Liver (tissue), 9 donors: ENCODE measurements around the gene BCL10. TPM values are rescaled to one million over a fixed set of nuclear protein-coding genes. Genes with fewer than 3 reads are reported as not detected.

ENCODE experiments used
- DNase-seq: peaks from one replicate; pipeline ENCODE4 v3.0.0-alpha.2; 2017; ENCODE audit warnings: low spot score
- H3K27ac ChIP-seq, 2 donors: one replicate each; pipeline ENCODE4 v1.7.0; 2013; ENCODE audit warnings: inconsistent platforms in 2 of 2, low read length in 2 of 2, control low read depth in 1 of 2, low read depth in 1 of 2, mild to moderate bottlenecking in 1 of 2
- H3K27me3 ChIP-seq, 4 donors: one replicate each; pipeline versions ENCODE4 v1.6.1 to v1.7.0; 2013; ENCODE audit warnings: low read length in 3 of 4, inconsistent platforms in 1 of 4, mild to moderate bottlenecking in 1 of 4, moderate library complexity in 1 of 4; ENCODE audit not compliant: control insufficient read depth in 4 of 4, insufficient read depth in 4 of 4
- H3K36me3 ChIP-seq, 4 donors: one replicate each; pipeline versions ENCODE4 v1.6.1 to v1.7.0; 2013; ENCODE audit warnings: low read length in 3 of 4, mild to moderate bottlenecking in 3 of 4, low read depth in 1 of 4, moderate library complexity in 1 of 4; ENCODE audit not compliant: control insufficient read depth in 4 of 4, insufficient read depth in 3 of 4
- H3K4me1 ChIP-seq, 4 donors: one replicate each; pipeline versions ENCODE4 v1.6.1 to v1.7.0; 2013; ENCODE audit warnings: low read length in 3 of 4, mild to moderate bottlenecking in 3 of 4, moderate library complexity in 1 of 4; ENCODE audit not compliant: control insufficient read depth in 4 of 4, insufficient read depth in 4 of 4
- H3K4me3 ChIP-seq, 3 donors: one replicate each; pipeline versions ENCODE4 v1.6.1 to v1.7.0; 2013; ENCODE audit warnings: low read length in 3 of 3, control low read depth in 1 of 3, low read depth in 1 of 3, mild to moderate bottlenecking in 1 of 3
- H3K9ac ChIP-seq, 2 donors: one replicate each; pipeline ENCODE4 v1.7.0; 2013; ENCODE audit warnings: low read length in 2 of 2, mild to moderate bottlenecking in 2 of 2, moderate library complexity in 2 of 2, control low read depth in 1 of 2, low read depth in 1 of 2
- H3K9me3 ChIP-seq, 4 donors: one replicate each; pipeline versions ENCODE4 v1.6.1 to v1.7.0; 2013; ENCODE audit warnings: low read length in 3 of 4; ENCODE audit not compliant: control insufficient read depth in 4 of 4
- ATF3 ChIP-seq: IDR thresholded peaks from 2 replicates; pipeline ENCODE4 v1.6.1; 2016; ENCODE audit warnings: antibody characterized with exemption
- EGR1 ChIP-seq, 2 donors: IDR thresholded peaks; 2 replicates each; pipeline ENCODE4 v1.6.1; 2016 to 2018; ENCODE audit warnings: antibody characterized with exemption in 2 of 2, low read depth in 2 of 2
- FOXA1 ChIP-seq: IDR thresholded peaks from 2 replicates; pipeline ENCODE4 v1.6.1; 2016; ENCODE audit warnings: antibody characterized with exemption
- GABPA ChIP-seq, 2 donors: IDR thresholded peaks in 1 of 2; conservative IDR thresholded peaks in 1 of 2; 2 replicates each; pipeline ENCODE4 v1.6.1; 2016; ENCODE audit warnings: antibody characterized with exemption in 2 of 2, mild to moderate bottlenecking in 1 of 2, moderate library complexity in 1 of 2
- HNF4A ChIP-seq, 2 donors: conservative IDR thresholded peaks; 2 replicates each; pipeline ENCODE4 v1.6.1; 2016; ENCODE audit warnings: antibody characterized with exemption in 2 of 2, mild to moderate bottlenecking in 2 of 2
- HNF4G ChIP-seq: IDR thresholded peaks from 2 replicates; pipeline ENCODE4 v1.6.1; 2016; ENCODE audit warnings: antibody characterized with exemption
- JUND ChIP-seq, 2 donors: IDR thresholded peaks; 2 replicates each; pipeline ENCODE4 v1.6.1; 2016; ENCODE audit warnings: antibody characterized with exemption in 2 of 2
- NR2F2 ChIP-seq: IDR thresholded peaks from 2 replicates; pipeline ENCODE4 v1.6.1; 2016; ENCODE audit warnings: antibody characterized with exemption
- RAD21 ChIP-seq, 2 donors: IDR thresholded peaks; 2 replicates each; pipeline ENCODE4 v1.6.1; 2016; ENCODE audit warnings: antibody characterized with exemption in 2 of 2, mild to moderate bottlenecking in 2 of 2
- REST ChIP-seq: IDR thresholded peaks from 2 replicates; pipeline ENCODE4 v1.6.1; 2016; ENCODE audit warnings: antibody characterized with exemption, mild to moderate bottlenecking
- SP1 ChIP-seq: IDR thresholded peaks from 2 replicates; pipeline ENCODE4 v1.6.1; 2018; ENCODE audit warnings: antibody characterized with exemption, mild to moderate bottlenecking
- TAF1 ChIP-seq: conservative IDR thresholded peaks from 2 replicates; pipeline ENCODE4 v1.6.1; 2016; ENCODE audit warnings: antibody characterized with exemption, mild to moderate bottlenecking
- YY1 ChIP-seq: IDR thresholded peaks from 2 replicates; pipeline ENCODE4 v1.6.1; 2016; ENCODE audit warnings: antibody characterized with exemption, mild to moderate bottlenecking
- ZBTB33 ChIP-seq: IDR thresholded peaks from 2 replicates; pipeline ENCODE4 v1.6.1; 2016; ENCODE audit warnings: antibody characterized with exemption
- WGBS: extraction: QIAGEN DNeasy Blood & Tissue Kit; methylation state at CpG from one replicate; pipeline ENCODE4 v1.1.7; 2013; 5-methylcytosine and 5-hydroxymethylcytosine counted together
- polyA plus RNA-seq, 2 donors: library from polyadenylated mRNA; stranded (reverse) in 1 of 2; unstranded in 1 of 2; fragments of 200-250 nt in 1 of 2; fragments of >200 nt in 1 of 2; fragmentation: Nextera tagmentation in 1 of 2; extraction: Ambion mirVana in 1 of 2; gene quantifications; one replicate each; pipeline versions ENCODE4 v1.2.1 to v1.2.3, GENCODE V29; 2013 to 2015
- total RNA-seq, 2 donors: library from RNA; depleted of rRNA; stranded (reverse); fragments of >200 nt; gene quantifications; one replicate each; pipeline ENCODE4 v1.2.3, GENCODE V29; 2014
- TF ChIP-seq, protein P1 (sequence below): fragments of 150-350 bp; IDR thresholded peaks from 2 replicates; pipeline ENCODE4 v1.5.1; 2017; ENCODE audit warnings: improper control_type of control experiment, low read depth, low read length; ENCODE audit not compliant: missing input control
- TF ChIP-seq, protein P2 (sequence below): IDR thresholded peaks from 2 replicates; pipeline ENCODE4 v1.6.1; 2016; ENCODE audit warnings: antibody characterized with exemption
- donor health status: healthy.
- donor health status: healthy.
- donor health status: healthy.
- donor health status: healthy.
- donor health status: healthy.

Gene BCL10
- total and polyA plus RNA-seq, 4 donors, result 3.1 to 8.9 (median 7.5) TPM

- Histone ChIP-seq H3K4me1 (no peaks in the 10 kb centered on the region), H3K4me3 (no peak overlapping the region), H3K27ac (no peak overlapping the region), H3K36me3 (peaks cover 0 to 16% (median 5%) of the 10 kb centered on the region in 4 donors), H3K9me3 (no peaks in the 10 kb centered on the region), H3K9ac (no peak overlapping the region), H3K27me3 (no peaks in the 10 kb centered on the region)
- DNase-seq, result no peak
- TF ChIP-seq JUND (IDR thresholded peaks at IDR 0.05), result peak in 1 of 2 donors; percentile 27
- peak in 1 of 2 donors; percentile 11 for TF ChIP-seq RAD21 (IDR thresholded peaks at IDR 0.05)
- TF ChIP-seq ATF3, result no peak
These were observed 49.5 kb upstream of the BCL10 start for GRCh38 chr1:85325920-85326319.

GRCh38 chr1:85323770-85324169, 47.3 kb upstream of the BCL10 start:
- H3K36me3 ChIP-seq, result peaks cover 7 to 27% (median 11%) of the 10 kb centered on the region in 4 donors
- H3K27ac ChIP-seq, result no peak overlapping the region
- H3K9me3 ChIP-seq, result no peaks in the 10 kb centered on the region
- 94% methylated on average over 5 of the region's 5 CpGs for WGBS
- H3K27me3 ChIP-seq, result no peaks in the 10 kb centered on the region
- TF ChIP-seq SP1 (no peak), HNF4A (conservative IDR thresholded peaks at IDR 0.05) (no peak), JUND (IDR thresholded peaks at IDR 0.05) (no peak), EGR1 (IDR thresholded peaks at IDR 0.05; ENCODE audit: low read depth in 2 of 2) (no peak), ZBTB33 (no peak), GABPA (IDR thresholded peaks at IDR 0.05 in 1 of 2, conservative IDR thresholded peaks at IDR 0.05 in 1 of 2) (no peak), TAF1 (no peak), FOXA1 (no peak), YY1 (no peak), HNF4G (no peak), NR2F2 (no peak), RAD21 (IDR thresholded peaks at IDR 0.05) (no peak), REST (no peak), ATF3 (no peak)
- TF ChIP-seq, protein P1, sequence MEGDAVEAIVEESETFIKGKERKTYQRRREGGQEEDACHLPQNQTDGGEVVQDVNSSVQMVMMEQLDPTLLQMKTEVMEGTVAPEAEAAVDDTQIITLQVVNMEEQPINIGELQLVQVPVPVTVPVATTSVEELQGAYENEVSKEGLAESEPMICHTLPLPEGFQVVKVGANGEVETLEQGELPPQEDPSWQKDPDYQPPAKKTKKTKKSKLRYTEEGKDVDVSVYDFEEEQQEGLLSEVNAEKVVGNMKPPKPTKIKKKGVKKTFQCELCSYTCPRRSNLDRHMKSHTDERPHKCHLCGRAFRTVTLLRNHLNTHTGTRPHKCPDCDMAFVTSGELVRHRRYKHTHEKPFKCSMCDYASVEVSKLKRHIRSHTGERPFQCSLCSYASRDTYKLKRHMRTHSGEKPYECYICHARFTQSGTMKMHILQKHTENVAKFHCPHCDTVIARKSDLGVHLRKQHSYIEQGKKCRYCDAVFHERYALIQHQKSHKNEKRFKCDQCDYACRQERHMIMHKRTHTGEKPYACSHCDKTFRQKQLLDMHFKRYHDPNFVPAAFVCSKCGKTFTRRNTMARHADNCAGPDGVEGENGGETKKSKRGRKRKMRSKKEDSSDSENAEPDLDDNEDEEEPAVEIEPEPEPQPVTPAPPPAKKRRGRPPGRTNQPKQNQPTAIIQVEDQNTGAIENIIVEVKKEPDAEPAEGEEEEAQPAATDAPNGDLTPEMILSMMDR, result no peak
- TF ChIP-seq, protein P2, sequence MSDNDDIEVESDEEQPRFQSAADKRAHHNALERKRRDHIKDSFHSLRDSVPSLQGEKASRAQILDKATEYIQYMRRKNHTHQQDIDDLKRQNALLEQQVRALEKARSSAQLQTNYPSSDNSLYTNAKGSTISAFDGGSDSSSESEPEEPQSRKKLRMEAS, result no peak
- no peak overlapping the region for H3K9ac ChIP-seq
- no peaks in the 10 kb centered on the region for H3K4me1 ChIP-seq
- H3K4me3 ChIP-seq, result no peak overlapping the region
- no peak for DNase-seq
